DND-41 (cell line): ENCODE data around the gene VPS33B.

Experiments
- EZH2 ChIP-seq: IDR thresholded peaks from 3 replicates; pipeline ENCODE4 v1.6.1; 2012; ENCODE audit warnings: borderline replicate concordance, low read depth, mild to moderate bottlenecking, moderate library complexity, low read length, inconsistent platforms; ENCODE audit not compliant: severe bottlenecking
- TF ChIP-seq, protein P1 (sequence below): IDR thresholded peaks from 2 replicates; pipeline ENCODE4 v1.5.1; 2012; ENCODE audit warnings: borderline replicate concordance, low read length, moderate library complexity, mild to moderate bottlenecking; ENCODE audit not compliant: poor library complexity, severe bottlenecking; ENCODE audit errors: extremely low read depth

- TF ChIP-seq, protein P1, sequence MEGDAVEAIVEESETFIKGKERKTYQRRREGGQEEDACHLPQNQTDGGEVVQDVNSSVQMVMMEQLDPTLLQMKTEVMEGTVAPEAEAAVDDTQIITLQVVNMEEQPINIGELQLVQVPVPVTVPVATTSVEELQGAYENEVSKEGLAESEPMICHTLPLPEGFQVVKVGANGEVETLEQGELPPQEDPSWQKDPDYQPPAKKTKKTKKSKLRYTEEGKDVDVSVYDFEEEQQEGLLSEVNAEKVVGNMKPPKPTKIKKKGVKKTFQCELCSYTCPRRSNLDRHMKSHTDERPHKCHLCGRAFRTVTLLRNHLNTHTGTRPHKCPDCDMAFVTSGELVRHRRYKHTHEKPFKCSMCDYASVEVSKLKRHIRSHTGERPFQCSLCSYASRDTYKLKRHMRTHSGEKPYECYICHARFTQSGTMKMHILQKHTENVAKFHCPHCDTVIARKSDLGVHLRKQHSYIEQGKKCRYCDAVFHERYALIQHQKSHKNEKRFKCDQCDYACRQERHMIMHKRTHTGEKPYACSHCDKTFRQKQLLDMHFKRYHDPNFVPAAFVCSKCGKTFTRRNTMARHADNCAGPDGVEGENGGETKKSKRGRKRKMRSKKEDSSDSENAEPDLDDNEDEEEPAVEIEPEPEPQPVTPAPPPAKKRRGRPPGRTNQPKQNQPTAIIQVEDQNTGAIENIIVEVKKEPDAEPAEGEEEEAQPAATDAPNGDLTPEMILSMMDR, result no peak
- TF ChIP-seq EZH2, result no peak
Observed at GRCh38 chr15:91022832-91023129, 387 bp upstream of the VPS33B start.
